GM18873 (cell line): Measurements from ENCODE around the gene RAB40A.
"Not testable (repeated sequence)": the region's sequence is repeated elsewhere in the genome, so short reads cannot be mapped to it uniquely, and the experiment has no call there.

Experiments used
- ATAC-seq: cut with Tn5 transposase; IDR thresholded peaks from one replicate; pipeline ENCODE4 v1.9.1; 2021; ENCODE audit warnings: mild to moderate bottlenecking, moderate library complexity, moderate number of reproducible peaks; ENCODE audit not compliant: unreplicated experiment, low FRiP score

RAB40A gene

GRCh38 chrX:103467156-103467555, 52.1 kb downstream of the RAB40A start:
- no peak for ATAC-seq

GRCh38 chrX:103464774-103465117, 54.5 kb downstream of the RAB40A start:
- peak; percentile 87 for ATAC-seq

- peak; percentile 60 for ATAC-seq
Measured at GRCh38 chrX:103464072-103464773, 55.1 kb downstream of the RAB40A start.

- no peak for ATAC-seq
Measured at GRCh38 chrX:103461156-103461555, 58.1 kb downstream of the RAB40A start.

GRCh38 chrX:103460001-103460755, 59.1 kb downstream of the RAB40A start:
- ATAC-seq, result not testable (repeated sequence)

GRCh38 chrX:103453655-103454054, 65.6 kb downstream of the RAB40A start:
- ATAC-seq, result no peak
